ENCODE results near the gene SLFN11. TPM values are rescaled to one million over a fixed set of nuclear protein-coding genes. Genes with fewer than 3 reads are reported as not detected.
"Not testable (repeated sequence)": the region's sequence is repeated elsewhere in the genome, so short reads cannot be mapped to it uniquely, and the experiment has no call there.

The SLFN11 gene
- total RNA-seq, 3 donors from 2014 or later: 4.2 to 19.5 (median 10.3) TPM

DNA sequence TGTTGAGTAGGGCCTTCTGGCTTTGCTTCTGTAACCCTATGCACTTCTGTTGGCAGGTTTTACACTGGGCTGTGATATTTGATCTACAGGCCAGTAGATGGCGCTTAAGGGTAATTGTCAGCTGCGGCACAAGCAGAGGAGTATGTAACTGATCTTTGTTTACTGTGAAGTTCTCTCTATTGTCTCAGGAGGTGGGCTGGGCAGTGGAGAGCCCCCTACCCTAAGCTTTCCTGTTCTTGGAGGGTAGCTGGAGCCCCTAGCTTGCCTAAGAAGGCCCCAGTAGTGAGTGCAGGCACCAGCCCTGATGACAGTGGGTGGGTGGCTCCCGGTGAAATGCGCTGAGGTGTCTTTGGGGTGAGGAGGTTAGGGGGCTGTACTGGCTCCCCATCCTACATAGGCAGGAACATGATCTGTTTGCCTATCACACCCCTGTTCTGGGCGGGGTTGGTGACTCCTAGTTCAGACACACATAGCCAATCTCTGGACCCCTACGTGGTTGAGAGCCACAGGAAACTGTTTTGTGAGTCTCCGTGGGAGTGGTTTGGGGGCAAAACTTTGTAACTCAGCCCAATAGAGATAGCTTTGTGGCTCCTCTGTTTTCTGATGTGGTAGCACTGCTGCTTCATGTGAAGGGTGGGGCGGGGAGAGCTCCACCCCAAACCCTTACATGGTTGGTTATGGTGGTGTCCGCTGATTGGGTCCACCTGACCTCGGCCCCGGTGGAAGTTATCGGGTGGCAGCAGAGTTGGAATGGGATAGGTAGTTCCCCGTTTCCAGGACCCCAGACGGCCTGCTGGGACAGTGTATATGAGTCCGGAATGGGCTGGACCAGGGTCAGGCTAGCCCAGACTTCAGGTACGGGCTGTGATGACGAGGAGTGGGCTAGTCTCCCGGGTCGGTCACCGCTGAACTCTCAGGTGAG lies 60.4 kb downstream of the SLFN11 start:
- TF ChIP-seq, protein P1, sequence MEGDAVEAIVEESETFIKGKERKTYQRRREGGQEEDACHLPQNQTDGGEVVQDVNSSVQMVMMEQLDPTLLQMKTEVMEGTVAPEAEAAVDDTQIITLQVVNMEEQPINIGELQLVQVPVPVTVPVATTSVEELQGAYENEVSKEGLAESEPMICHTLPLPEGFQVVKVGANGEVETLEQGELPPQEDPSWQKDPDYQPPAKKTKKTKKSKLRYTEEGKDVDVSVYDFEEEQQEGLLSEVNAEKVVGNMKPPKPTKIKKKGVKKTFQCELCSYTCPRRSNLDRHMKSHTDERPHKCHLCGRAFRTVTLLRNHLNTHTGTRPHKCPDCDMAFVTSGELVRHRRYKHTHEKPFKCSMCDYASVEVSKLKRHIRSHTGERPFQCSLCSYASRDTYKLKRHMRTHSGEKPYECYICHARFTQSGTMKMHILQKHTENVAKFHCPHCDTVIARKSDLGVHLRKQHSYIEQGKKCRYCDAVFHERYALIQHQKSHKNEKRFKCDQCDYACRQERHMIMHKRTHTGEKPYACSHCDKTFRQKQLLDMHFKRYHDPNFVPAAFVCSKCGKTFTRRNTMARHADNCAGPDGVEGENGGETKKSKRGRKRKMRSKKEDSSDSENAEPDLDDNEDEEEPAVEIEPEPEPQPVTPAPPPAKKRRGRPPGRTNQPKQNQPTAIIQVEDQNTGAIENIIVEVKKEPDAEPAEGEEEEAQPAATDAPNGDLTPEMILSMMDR (IDR thresholded peaks at IDR 0.05): peak; percentile 60
- intact Hi-C loops (cut with DNase I, micrococcal nuclease): loop anchor here (5.0 kb wide), 3 partner anchors 219 to 434 kb away; partner anchors contain the start of gene SLFN12L (in 1 of the 2)
- peaks cover 4% of the 10 kb centered on the region for H3K9me3 ChIP-seq
- DNase-seq: peak; percentile 46 to 76 (median 47)
- no peak overlapping the region for H3K4me3 ChIP-seq
- no peaks in the 10 kb centered on the region for H3K4me1 ChIP-seq (ENCODE audit: low read depth)
- no peaks in the 10 kb centered on the region for H3K36me3 ChIP-seq (ENCODE audit: low read depth)
- ATAC-seq: peak; percentile 89

DNA sequence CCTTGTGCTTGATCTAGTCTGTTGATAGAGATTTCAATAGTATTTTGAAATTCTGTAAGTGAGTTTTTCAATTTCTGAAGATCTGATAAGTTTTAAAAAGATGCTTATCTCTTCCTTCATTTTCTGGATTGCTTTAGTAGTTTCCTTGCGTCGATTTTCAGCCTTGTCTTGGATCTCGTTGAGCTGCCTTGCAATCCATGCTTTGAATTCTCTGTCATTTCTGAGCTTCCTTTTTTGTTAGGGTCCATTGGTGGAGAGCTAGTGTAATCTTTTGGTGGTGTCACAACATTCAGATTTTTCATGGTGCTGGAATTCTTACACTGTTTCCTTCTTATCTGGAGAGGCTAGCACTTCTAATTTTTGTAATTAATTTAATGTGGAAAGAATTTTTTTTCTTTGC lies 61.1 kb downstream of the SLFN11 start:
- Histone ChIP-seq H3K36me3 (ENCODE audit: low read depth) (no peaks in the 10 kb centered on the region), H3K4me3 (no peak overlapping the region), H3K4me1 (ENCODE audit: low read depth) (no peaks in the 10 kb centered on the region), H3K9me3 (peaks cover 4% of the 10 kb centered on the region)
- TF ChIP-seq, protein P1 (IDR thresholded peaks at IDR 0.05): no peak
- DNase-seq (no peak), ATAC-seq (no peak)
- intact Hi-C loops (cut with DNase I, micrococcal nuclease): loop anchor here (5.0 kb wide), 3 partner anchors 220 to 435 kb away; partner anchors contain the start of gene SLFN12L (in 1 of the 2)

DNA sequence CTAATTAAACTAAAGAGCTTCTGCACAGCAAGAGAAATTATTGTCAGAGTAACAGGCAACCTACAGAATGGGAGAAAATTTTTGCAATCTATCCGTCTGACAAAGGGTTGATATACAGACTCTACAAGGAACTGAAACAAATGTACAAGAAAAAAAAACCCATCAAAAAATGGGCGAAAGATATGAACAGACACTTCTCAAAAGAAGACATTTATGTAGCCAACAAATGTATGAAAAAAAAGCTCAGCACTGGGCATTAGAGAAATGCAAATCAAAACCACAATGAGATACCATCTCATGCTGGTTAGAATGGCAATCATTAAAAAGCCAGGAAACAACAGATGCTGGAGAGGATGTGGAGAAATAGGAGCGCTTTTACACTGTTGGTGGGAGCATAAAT lies 64.1 kb downstream of the SLFN11 start:
- H3K9me3 ChIP-seq; ATAC-seq; intact Hi-C loops (cut with DNase I, micrococcal nuclease); H3K4me1 ChIP-seq (ENCODE audit: low read depth); H3K4me3 ChIP-seq; H3K36me3 ChIP-seq (ENCODE audit: low read depth); DNase-seq: not testable (repeated sequence)

Other genes starting within 250 kb of the SLFN11 start
- 10 to 100 TPM in 2 of 3 donors, 1 to 10 TPM in 1; 9.0 to 13.6 (median 12.1) TPM for gene NLE1, start 231.3 kb downstream of the SLFN11 start, total RNA-seq
- under 1 TPM in 1 of 3 donors, not detected in 2; 0.05 TPM for gene UNC45B, start 225.8 kb downstream of the SLFN11 start, total RNA-seq
- not detected for gene SLC35G3, start 179.2 kb downstream of the SLFN11 start, total RNA-seq
- gene SLFN5, start 130.5 kb downstream of the SLFN11 start, total RNA-seq: 10 to 100 TPM in 2 of 3 donors, 1 to 10 TPM in 1; 8.5 to 29.7 (median 11.7) TPM
- gene SLFN12, start 58.9 kb upstream of the SLFN11 start, total RNA-seq: 1 to 10 TPM; 1.5 to 5.5 (median 3.1) TPM
- gene SLFN13, start 75.1 kb upstream of the SLFN11 start, total RNA-seq: 10 to 100 TPM in 1 of 3 donors, 1 to 10 TPM in 2; 5.8 to 12.9 (median 8.2) TPM
- 1 to 10 TPM; 1.5 to 2.9 (median 2.9) TPM for gene SLFN12L, start 164.1 kb upstream of the SLFN11 start, total RNA-seq
- gene SLFN14, start 187.2 kb upstream of the SLFN11 start, total RNA-seq: not detected
- 1 to 10 TPM; 2.8 to 4.9 (median 3.8) TPM for gene PEX12, start 204.9 kb upstream of the SLFN11 start, total RNA-seq
- 100 to 1,000 TPM; 127 to 177 (median 153) TPM for gene AP2B1, start 213.7 kb upstream of the SLFN11 start, total RNA-seq

Measured in mucosa of descending colon (tissue), 3 donors.